Glutamatergic neuron (in vitro differentiated cells): ENCODE data around the gene TAOK1. TPM values are rescaled to one million over a fixed set of nuclear protein-coding genes. Genes with fewer than 3 reads are reported as not detected.

ENCODE experiments used
- DNase-seq: peaks from one replicate; pipeline ENCODE4 v3.0.0; 2022
- H3K27ac Mint-ChIP-seq: one replicate; pipeline ENCODE4 v1.8.0; 2020; ENCODE audit warnings: mild to moderate bottlenecking, mixed read lengths, inconsistent platforms; ENCODE audit not compliant: unreplicated experiment
- H3K27me3 Mint-ChIP-seq: one replicate; pipeline ENCODE4 v1.8.0; 2020; ENCODE audit warnings: mild to moderate bottlenecking, moderate library complexity, mixed read lengths, inconsistent platforms; ENCODE audit not compliant: unreplicated experiment
- H3K36me3 Mint-ChIP-seq: one replicate; pipeline ENCODE4 v1.8.0; 2020; ENCODE audit warnings: mild to moderate bottlenecking, mixed read lengths, inconsistent platforms; ENCODE audit not compliant: unreplicated experiment
- H3K4me1 Mint-ChIP-seq: one replicate; pipeline ENCODE4 v1.8.0; 2020; ENCODE audit warnings: mild to moderate bottlenecking, low read depth, mixed read lengths, inconsistent platforms; ENCODE audit not compliant: unreplicated experiment
- H3K4me3 Mint-ChIP-seq: one replicate; pipeline ENCODE4 v1.8.0; 2020; ENCODE audit warnings: mild to moderate bottlenecking, mixed read lengths, inconsistent platforms; ENCODE audit not compliant: unreplicated experiment
- H3K9me3 Mint-ChIP-seq: one replicate; pipeline ENCODE4 v1.8.0; 2020; ENCODE audit warnings: mild to moderate bottlenecking, moderate library complexity, mixed read lengths, inconsistent platforms; ENCODE audit not compliant: unreplicated experiment
- CTCF ChIP-seq: fragments of 200-600 bp; sonication (generic); IDR thresholded peaks from one replicate; pipeline ENCODE4 v1.5.0; 2021; ENCODE audit not compliant: partially characterized antibody, unreplicated experiment
- total RNA-seq: library from RNA; stranded (reverse); fragmentation: NEBNext Ultra II Directional; extraction: Animal tissue kit (Norgen Biotek cat#: 25700); gene quantifications from one replicate; pipeline ENCODE4 v1.2.1, GENCODE V29; 2021; ENCODE audit not compliant: unreplicated experiment

The TAOK1 gene
- total RNA-seq, 1 donor from 2014 or later = 133 TPM

- H3K36me3 Mint-ChIP-seq = no peaks in the 10 kb centered on the region
- TF ChIP-seq CTCF = no peak
- H3K27ac Mint-ChIP-seq = no peak overlapping the region
- no peaks in the 10 kb centered on the region for H3K4me1 Mint-ChIP-seq
- peaks cover 3% of the 10 kb centered on the region for H3K9me3 Mint-ChIP-seq
- DNase-seq = no peak
- H3K27me3 Mint-ChIP-seq = peaks cover 1% of the 10 kb centered on the region
- H3K4me3 Mint-ChIP-seq = no peak overlapping the region
These were observed 124.6 kb downstream of the TAOK1 start for GRCh38 chr17:29514792-29515191.

- no peak for TF ChIP-seq CTCF
- Mint-ChIP-seq H3K27me3 (peaks cover 1% of the 10 kb centered on the region), H3K4me3 (no peak overlapping the region), H3K27ac (no peak overlapping the region), H3K9me3 (peaks cover 5% of the 10 kb centered on the region), H3K4me1 (no peaks in the 10 kb centered on the region), H3K36me3 (no peaks in the 10 kb centered on the region)
- no peak for DNase-seq
These were observed 128.2 kb downstream of the TAOK1 start for GRCh38 chr17:29518359-29518758.

GRCh38 chr17:29524692-29525091, 134.5 kb downstream of the TAOK1 start:
- Mint-ChIP-seq H3K9me3 (peaks cover 2% of the 10 kb centered on the region), H3K4me3 (no peak overlapping the region), H3K4me1 (peaks cover 3% of the 10 kb centered on the region), H3K27ac (no peak overlapping the region), H3K27me3 (no peaks in the 10 kb centered on the region), H3K36me3 (no peaks in the 10 kb centered on the region)
- TF ChIP-seq CTCF = no peak
- DNase-seq = no peak

GRCh38 chr17:29526322-29526721, 136.2 kb downstream of the TAOK1 start:
- H3K27me3 Mint-ChIP-seq = no peaks in the 10 kb centered on the region
- H3K4me1 Mint-ChIP-seq = peaks cover 3% of the 10 kb centered on the region
- no peak overlapping the region for H3K4me3 Mint-ChIP-seq
- H3K27ac Mint-ChIP-seq = no peak overlapping the region
- no peak for DNase-seq
- peaks cover 5% of the 10 kb centered on the region for H3K36me3 Mint-ChIP-seq
- TF ChIP-seq CTCF = no peak
- peaks cover 4% of the 10 kb centered on the region for H3K9me3 Mint-ChIP-seq

- peaks cover 3% of the 10 kb centered on the region for H3K4me1 Mint-ChIP-seq
- H3K27me3 Mint-ChIP-seq = peaks cover 8% of the 10 kb centered on the region
- peak overlapping the region; percentile 55 for H3K27ac Mint-ChIP-seq
- H3K4me3 Mint-ChIP-seq = no peak overlapping the region
- H3K36me3 Mint-ChIP-seq = peaks cover 22% of the 10 kb centered on the region
- no peak for TF ChIP-seq CTCF
- no peak for DNase-seq
- H3K9me3 Mint-ChIP-seq = peaks cover 14% of the 10 kb centered on the region
These were observed 143.8 kb downstream of the TAOK1 start for GRCh38 chr17:29533976-29534375.
